T-helper 1 cell treated with Interleukin-12 subunit alpha and Interleukin-12 subunit beta and Interleukin-4 antibody, amounts not matched to agents 30 ng/mL and 1 ng/mL, for 36 hours (primary cell): ENCODE data around the gene AADACL3. TPM values are rescaled to one million over a fixed set of nuclear protein-coding genes. Genes with fewer than 3 reads are reported as not detected.
"Not testable (repeated sequence)": the region's sequence is repeated elsewhere in the genome, so short reads cannot be mapped to it uniquely, and the experiment has no call there.

Experiments used
- intact Hi-C: fragments of 100-400 bp; cut with micrococcal nuclease; formaldehyde crosslinking; loops from one replicate; pipeline ENCODE4 v1.15.1; 2024
- total RNA-seq: library from RNA; stranded (reverse); gene quantifications from 2 replicates; pipeline ENCODE4 v1.2.3, GENCODE V29; 2022

AADACL3 gene, protein sequence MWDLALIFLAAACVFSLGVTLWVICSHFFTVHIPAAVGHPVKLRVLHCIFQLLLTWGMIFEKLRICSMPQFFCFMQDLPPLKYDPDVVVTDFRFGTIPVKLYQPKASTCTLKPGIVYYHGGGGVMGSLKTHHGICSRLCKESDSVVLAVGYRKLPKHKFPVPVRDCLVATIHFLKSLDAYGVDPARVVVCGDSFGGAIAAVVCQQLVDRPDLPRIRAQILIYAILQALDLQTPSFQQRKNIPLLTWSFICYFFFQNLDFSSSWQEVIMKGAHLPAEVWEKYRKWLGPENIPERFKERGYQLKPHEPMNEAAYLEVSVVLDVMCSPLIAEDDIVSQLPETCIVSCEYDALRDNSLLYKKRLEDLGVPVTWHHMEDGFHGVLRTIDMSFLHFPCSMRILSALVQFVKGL
- not detected in 2 replicates for total RNA-seq

DNA sequence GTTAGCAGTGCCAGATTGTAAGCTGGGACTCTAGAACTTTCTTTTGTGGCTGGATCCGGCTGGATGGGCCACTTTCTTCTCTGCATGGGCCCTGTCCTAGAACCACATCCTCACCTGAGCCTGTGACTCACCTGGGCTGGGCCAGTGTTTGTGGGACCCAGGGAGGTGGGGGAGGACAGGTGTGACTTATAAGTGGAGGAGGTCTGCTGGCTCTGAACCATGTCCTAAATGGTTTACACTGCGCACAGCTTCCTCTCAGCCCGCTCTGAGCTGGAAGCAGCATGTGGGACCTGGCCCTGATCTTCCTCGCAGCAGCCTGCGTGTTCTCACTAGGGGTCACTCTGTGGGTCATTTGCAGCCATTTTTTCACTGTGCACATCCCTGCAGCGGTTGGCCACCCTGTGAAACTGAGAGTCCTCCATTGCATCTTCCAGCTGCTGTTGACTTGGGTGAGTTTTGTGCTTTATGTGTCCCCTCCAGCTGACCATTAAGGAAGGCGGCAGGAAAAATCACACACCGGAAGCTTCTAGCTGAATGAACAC lies at the start of gene AADACL3:
Gene AADACL3, plus strand, starts transcription at position 215 of the 542 bp plus-strand sequence. Its CDS starts 67 bp downstream, at position 282.
- intact Hi-C loops = no loop called here

GRCh38 chr1:12666141-12666735 lies 49.7 kb upstream of the AADACL3 start:
- intact Hi-C loops = no loop called here

DNA sequence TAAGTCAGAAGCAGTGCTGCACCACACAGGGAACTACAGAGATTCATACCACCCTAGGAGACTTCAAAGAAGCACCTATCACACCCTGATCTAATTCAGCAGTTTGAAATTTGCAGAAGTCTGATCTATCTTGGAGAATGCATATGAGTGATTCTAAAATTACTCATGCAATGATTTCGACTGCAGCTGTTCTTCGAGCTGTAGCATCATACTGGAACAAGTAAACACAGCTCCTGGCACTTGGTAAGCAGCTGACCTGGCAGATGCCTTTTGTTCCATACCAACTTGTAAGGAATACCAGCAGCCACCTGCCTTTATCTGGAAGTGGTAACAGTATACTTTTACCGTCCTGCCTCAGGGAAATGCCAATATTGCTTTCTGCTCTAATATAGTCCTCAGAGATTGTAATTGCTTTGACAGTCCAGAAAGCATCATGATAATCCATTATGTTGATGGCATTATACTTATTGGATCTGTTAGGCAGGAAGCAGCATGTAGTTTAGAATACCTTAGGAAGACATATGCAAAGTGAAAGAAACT lies 46.3 kb upstream of the AADACL3 start:
- intact Hi-C loops = no loop called here

GRCh38 chr1:12674358-12674757 lies 41.6 kb upstream of the AADACL3 start:
- intact Hi-C loops = no loop called here

DNA sequence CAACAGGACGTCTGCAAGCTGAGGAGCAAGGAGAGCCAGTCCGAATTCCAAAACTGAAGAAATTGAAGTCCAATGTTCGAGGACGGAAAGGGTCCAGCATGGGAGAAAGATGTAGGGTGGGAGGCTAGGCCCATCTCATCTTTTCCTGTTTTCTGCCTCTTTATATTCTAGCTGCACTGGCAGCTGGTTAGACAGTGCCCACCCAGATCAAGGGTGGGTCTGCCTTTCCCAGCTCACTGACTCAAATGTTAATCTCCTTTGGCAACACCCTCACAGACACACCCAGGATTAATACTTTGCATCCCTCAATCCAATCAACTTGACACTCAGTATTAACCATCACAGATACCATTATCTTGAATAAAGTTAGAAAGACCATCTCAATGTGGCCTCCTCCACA lies 39.8 kb upstream of the AADACL3 start:
- intact Hi-C loops = not testable (repeated sequence)

GRCh38 chr1:12677565-12677964 lies 38.3 kb upstream of the AADACL3 start:
- intact Hi-C loops = no loop called here

GRCh38 chr1:12678350-12678749 lies 37.6 kb upstream of the AADACL3 start:
- intact Hi-C loops = no loop called here

- intact Hi-C loops = no loop called here
These were observed 37.1 kb upstream of the AADACL3 start for GRCh38 chr1:12678820-12679219.

DNA sequence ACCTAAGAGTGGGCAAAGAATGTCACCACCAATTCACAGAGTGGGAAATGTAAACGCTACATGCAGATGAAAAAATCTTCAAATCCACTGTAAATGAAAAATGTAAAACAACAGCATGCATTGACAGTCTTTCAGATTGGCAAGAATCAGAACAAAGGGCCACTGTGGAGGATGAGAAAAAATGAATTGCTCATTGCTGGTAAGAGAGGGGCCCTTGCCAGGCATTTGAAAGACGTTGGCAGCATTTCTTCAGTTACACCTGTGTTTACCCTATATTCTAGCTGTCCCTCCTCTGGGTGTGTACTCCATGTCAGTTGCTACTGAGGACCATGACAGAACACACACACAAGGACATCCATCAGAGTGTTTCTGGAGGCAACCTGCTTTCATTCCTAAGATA lies 25.8 kb upstream of the AADACL3 start:
- intact Hi-C loops = no loop called here

DNA sequence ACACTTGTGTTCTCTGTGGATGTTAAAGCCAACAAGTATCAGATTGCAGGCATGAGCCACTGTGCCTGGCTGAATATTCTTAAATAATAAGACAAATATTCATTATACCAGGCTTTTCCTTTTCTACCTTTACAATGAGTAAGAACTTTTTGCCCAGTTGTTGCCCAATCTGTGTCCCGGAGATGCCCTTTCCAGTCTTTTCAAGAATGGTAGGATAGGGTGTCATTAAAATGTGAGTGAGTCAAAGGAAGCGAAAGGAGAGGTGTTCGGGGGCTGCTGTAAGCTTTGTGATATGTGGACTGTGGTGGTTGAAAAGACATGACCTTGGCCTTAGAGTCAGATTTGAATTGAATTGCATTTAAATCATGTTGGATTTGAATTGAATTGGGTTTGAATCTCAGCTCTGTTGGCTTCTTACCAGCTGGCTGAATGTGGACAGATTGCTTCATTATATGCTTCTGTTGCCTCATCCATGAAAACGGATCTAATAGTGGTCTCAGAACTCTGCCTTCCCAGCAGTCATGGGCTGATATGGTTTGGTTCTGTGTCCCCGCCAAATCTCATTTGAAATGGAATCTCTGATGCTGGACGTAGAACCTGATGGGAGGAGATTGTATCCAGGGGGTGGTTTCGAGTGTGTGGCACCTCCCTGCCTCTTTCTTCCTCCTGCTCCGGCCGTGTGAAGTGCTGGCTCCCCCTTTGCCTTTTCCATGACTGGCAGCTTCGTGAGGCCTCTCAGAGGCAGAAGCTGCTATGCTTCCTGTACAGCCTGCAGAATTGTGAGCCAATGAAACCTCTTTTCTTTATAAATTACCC lies 22.7 kb upstream of the AADACL3 start:
- intact Hi-C loops = no loop called here

DNA sequence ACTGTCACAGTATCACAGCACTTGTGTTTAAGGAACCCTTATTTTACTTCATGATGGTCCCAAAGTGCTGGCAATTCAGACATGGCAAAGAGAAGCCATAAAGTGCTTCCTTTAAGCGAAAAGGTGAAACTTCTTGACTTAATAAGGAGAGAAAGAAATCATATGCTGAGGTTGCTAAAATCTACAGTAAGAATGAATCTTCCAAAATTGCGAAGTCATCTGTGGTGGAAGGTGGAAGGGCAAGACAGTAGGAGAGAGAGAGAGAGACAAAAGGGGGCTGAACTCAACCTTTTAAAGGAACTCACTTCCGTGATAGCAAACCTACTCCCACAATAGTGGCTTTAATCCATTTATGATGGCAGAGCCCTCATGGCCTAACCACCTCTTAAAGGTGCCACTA lies 19.3 kb upstream of the AADACL3 start:
- intact Hi-C loops = no loop called here

- intact Hi-C loops = no loop called here
These were observed 18.5 kb upstream of the AADACL3 start for GRCh38 chr1:12697397-12697796.

- intact Hi-C loops = no loop called here
These were observed 12.0 kb upstream of the AADACL3 start for GRCh38 chr1:12703821-12704451.

DNA sequence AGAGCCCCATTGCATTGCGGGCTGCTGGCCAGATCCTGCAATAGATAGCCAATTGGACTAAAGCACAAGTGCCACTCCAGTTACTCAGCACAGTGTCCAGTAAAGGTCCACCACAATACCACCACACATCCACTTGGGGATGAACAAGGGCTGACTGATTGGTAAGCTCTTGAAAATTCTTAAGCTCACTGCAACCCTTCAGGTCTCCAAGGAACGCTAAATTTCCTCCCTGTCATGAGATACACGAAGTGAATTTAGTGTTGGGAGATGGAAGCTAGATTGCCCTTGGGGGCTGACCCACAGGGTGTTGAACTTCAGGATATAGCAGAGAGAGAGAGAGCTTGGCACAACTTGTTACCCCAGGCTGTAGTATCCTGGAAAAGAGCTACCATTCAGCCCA lies 9.8 kb upstream of the AADACL3 start:
- intact Hi-C loops = no loop called here

- intact Hi-C loops = no loop called here
These were observed 7.4 kb upstream of the AADACL3 start for GRCh38 chr1:12708396-12709090.

- intact Hi-C loops = no loop called here
These were observed 6.8 kb upstream of the AADACL3 start for GRCh38 chr1:12709091-12709491.

DNA sequence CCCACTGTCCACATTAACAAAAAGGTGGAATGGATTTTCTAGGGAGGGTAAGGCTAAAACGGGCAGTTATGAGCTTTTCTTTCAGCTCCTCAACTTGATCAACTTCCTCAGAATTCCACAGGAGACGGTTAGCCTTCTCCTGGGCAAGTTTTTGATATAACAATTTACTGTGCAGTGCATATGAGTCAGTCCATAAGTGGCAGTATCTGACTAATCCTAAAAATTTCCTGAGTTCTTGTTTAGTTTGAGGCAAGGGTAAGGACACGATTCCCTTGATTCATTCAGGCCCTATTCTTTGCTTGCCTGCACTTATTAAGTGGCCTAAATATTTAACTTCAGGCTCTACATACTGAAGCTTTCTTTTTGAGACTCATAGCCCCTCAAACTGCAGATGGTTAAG lies 6.2 kb upstream of the AADACL3 start:
- intact Hi-C loops = no loop called here

GRCh38 chr1:12711536-12711935 lies 4.4 kb upstream of the AADACL3 start:
- intact Hi-C loops = no loop called here

- intact Hi-C loops = no loop called here
These were observed 3.8 kb upstream of the AADACL3 start for GRCh38 chr1:12712076-12712475.

DNA sequence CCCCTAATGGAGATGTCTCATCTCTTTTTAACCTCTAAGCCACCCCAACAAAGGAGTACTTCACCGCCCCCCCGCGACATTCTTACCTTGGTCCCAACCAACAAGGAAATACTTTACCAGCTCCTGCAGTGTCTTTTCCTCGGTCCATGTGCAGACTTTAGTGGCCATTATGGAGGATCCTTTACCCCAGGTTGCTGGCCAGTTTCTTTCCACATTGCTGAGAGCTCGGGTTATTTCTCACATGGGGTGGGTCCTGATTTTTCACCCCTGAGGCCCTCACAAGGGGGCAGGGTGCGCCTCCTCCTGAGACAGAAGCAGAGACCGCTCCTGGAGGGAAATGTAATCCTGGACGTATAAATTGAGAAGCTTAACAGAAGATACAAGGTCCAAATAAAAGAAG lies 3.0 kb upstream of the AADACL3 start:
- intact Hi-C loops = no loop called here
